Suprapubic skin (tissue), 4 donors: ENCODE results near the gene PLOD2.

Experiments used
- CTCF ChIP-seq, 2 donors: fragments of 200-600 bp in 1 of 2; fragments of 450-650 bp in 1 of 2; sonication (generic) in 1 of 2; IDR thresholded peaks; one replicate each; pipeline ENCODE4 v1.5.1; 2016 to 2019; ENCODE audit warnings: antibody characterized with exemption in 2 of 2, mild to moderate bottlenecking in 1 of 2, moderate library complexity in 1 of 2
- POLR2A ChIP-seq, 2 donors: fragments of 450-650 bp; IDR thresholded peaks; one replicate each; pipeline ENCODE4 v1.6.1; 2017; ENCODE audit warnings: antibody characterized with exemption in 2 of 2, mild to moderate bottlenecking in 2 of 2, moderate library complexity in 2 of 2
- POLR2AphosphoS5 ChIP-seq, 3 donors: sonication (generic); formaldehyde crosslinking; IDR thresholded peaks; one replicate each; pipeline ENCODE4 v1.6.1; 2017; ENCODE audit warnings: antibody characterized with exemption in 3 of 3

GRCh38 chr3:146115619-146116018 is 45.4 kb downstream of the PLOD2 start:
- TF ChIP-seq CTCF (IDR thresholded peaks at IDR 0.05) = no peak
- TF ChIP-seq POLR2AphosphoS5 (IDR thresholded peaks at IDR 0.05) = no peak
- no peak for TF ChIP-seq POLR2A (IDR thresholded peaks at IDR 0.05)
